Smooth muscle cell (in vitro differentiated cells): ENCODE measurements around the gene ERVV-1. TPM values are rescaled to one million over a fixed set of nuclear protein-coding genes. Genes with fewer than 3 reads are reported as not detected.
"Not testable (repeated sequence)": the region's sequence is repeated elsewhere in the genome, so short reads cannot be mapped to it uniquely, and the experiment has no call there.

Experiments used
- DNase-seq: peaks from one replicate; lab custom pipeline; 2025; ENCODE audit not compliant: unreplicated experiment; lab: John Stamatoyannopoulos, UW
- H2AFZ ChIP-seq: fragments of 200-600 bp; sonication (generic); 2 replicates; pipeline ENCODE4 v1.6.0; 2016; ENCODE audit warnings: antibody characterized with exemption, low read depth, mild to moderate bottlenecking
- H3F3A ChIP-seq: fragments of 200-600 bp; sonication (generic); 2 replicates; pipeline ENCODE4 v1.6.0; 2017; ENCODE audit warnings: antibody characterized with exemption, low read depth
- H3K27ac ChIP-seq: fragments of 200-600 bp; sonication (generic); 2 replicates; pipeline ENCODE4 v1.5.1; 2016; ENCODE audit warnings: low read depth, mild to moderate bottlenecking
- H3K27me3 ChIP-seq: fragments of 200-600 bp; sonication (generic); 2 replicates; pipeline ENCODE4 v1.6.1; 2016; ENCODE audit warnings: low read depth, mild to moderate bottlenecking
- H3K36me3 ChIP-seq: fragments of 200-600 bp; sonication (generic); 2 replicates; pipeline ENCODE4 v1.5.1; 2016; ENCODE audit warnings: low read depth
- H3K4me1 ChIP-seq: fragments of 200-600 bp; sonication (generic); 2 replicates; pipeline ENCODE4 v1.5.1; 2016; ENCODE audit warnings: low read depth
- H3K4me2 ChIP-seq: fragments of 200-600 bp; sonication (generic); 2 replicates; pipeline ENCODE4 v1.6.0; 2016; ENCODE audit warnings: mild to moderate bottlenecking
- H3K4me3 ChIP-seq: fragments of 200-600 bp; sonication (generic); 2 replicates; pipeline ENCODE4 v1.5.1; 2016; ENCODE audit warnings: mild to moderate bottlenecking
- H3K79me2 ChIP-seq: fragments of 200-600 bp; sonication (generic); 2 replicates; pipeline ENCODE4 v1.6.0; 2016; ENCODE audit warnings: low read depth, mild to moderate bottlenecking
- H3K9ac ChIP-seq: fragments of 200-600 bp; sonication (generic); 2 replicates; pipeline ENCODE4 v1.6.0; 2016; ENCODE audit warnings: low read depth
- H3K9me3 ChIP-seq: fragments of 200-600 bp; sonication (generic); replicated peaks from 2 replicates; pipeline ENCODE4 v1.5.1; 2016; ENCODE audit warnings: low read depth
- H4K20me1 ChIP-seq: fragments of 200-600 bp; sonication (generic); 2 replicates; pipeline ENCODE4 v1.6.0; 2016; ENCODE audit warnings: low read depth
- WGBS: methylation state at CpG from one replicate; pipeline ENCODE4 v1.1.7; 2016; ENCODE audit warnings: low lambda C conversion rate; 5-methylcytosine and 5-hydroxymethylcytosine counted together
- polyA plus RNA-seq: library from polyadenylated mRNA; unstranded; fragments of >200 nt; fragmentation: Nextera tagmentation; extraction: Ambion mirVana; gene quantifications from 2 replicates; pipeline ENCODE4 v1.2.1, GENCODE V29; 2016
- total RNA-seq: library from RNA; depleted of rRNA; stranded (reverse); fragments of >200 nt; gene quantifications from 2 replicates; pipeline ENCODE4 v1.2.3, GENCODE V29; 2014
- TF ChIP-seq, protein P1 (sequence below): fragments of 200-600 bp; sonication (generic); IDR thresholded peaks from 2 replicates; pipeline ENCODE4 v1.5.1; 2017; ENCODE audit warnings: borderline replicate concordance, mild to moderate bottlenecking, antibody characterized with exemption; ENCODE audit not compliant: insufficient read depth, poor library complexity, severe bottlenecking

Gene ERVV-1
- total and polyA plus RNA-seq, 2 experiments from 2014 or later, result 0.09 to 0.21 TPM

- no peaks in the 10 kb centered on the region for H3K9me3 ChIP-seq
- WGBS, result 97% methylated on average over 2 of the region's 2 CpGs
These were observed 1.4 kb downstream of the ERVV-1 start for GRCh38 chr19:53015159-53015558.

DNA sequence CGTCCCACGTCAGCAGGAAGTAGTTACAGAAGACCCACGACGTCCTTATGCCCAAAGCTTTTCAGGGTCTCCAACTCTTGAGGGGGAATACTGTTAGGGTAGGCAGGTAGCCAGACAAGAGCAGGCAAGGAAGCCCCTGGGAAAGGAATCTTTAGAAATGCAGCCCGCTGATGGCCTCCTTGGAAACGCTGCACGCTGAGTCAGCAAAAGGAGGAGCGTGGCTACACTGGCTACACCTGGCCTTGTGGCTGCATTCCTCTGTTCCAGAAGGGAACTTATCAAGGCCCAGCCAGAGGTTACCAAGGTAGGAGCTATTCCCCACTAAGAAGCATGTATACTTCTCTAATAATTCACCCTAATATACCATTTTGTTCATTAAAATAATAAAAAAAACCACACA lies 2.0 kb downstream of the ERVV-1 start:
- Histone ChIP-seq H3K9me3 (no peaks in the 10 kb centered on the region), H3K4me2 (no peak overlapping the region), H3K27me3 (no peaks in the 10 kb centered on the region), H2AFZ (no peak overlapping the region), H3K4me3 (no peak overlapping the region), H3F3A (peaks cover 8% of the 10 kb centered on the region), H4K20me1 (no peaks in the 10 kb centered on the region), H3K27ac (no peak overlapping the region), H3K79me2 (no peaks in the 10 kb centered on the region), H3K9ac (no peak overlapping the region), H3K36me3 (no peaks in the 10 kb centered on the region), H3K4me1 (no peaks in the 10 kb centered on the region)
- WGBS, result 90% methylated on average over 8 of the region's 8 CpGs
- TF ChIP-seq, protein P1, sequence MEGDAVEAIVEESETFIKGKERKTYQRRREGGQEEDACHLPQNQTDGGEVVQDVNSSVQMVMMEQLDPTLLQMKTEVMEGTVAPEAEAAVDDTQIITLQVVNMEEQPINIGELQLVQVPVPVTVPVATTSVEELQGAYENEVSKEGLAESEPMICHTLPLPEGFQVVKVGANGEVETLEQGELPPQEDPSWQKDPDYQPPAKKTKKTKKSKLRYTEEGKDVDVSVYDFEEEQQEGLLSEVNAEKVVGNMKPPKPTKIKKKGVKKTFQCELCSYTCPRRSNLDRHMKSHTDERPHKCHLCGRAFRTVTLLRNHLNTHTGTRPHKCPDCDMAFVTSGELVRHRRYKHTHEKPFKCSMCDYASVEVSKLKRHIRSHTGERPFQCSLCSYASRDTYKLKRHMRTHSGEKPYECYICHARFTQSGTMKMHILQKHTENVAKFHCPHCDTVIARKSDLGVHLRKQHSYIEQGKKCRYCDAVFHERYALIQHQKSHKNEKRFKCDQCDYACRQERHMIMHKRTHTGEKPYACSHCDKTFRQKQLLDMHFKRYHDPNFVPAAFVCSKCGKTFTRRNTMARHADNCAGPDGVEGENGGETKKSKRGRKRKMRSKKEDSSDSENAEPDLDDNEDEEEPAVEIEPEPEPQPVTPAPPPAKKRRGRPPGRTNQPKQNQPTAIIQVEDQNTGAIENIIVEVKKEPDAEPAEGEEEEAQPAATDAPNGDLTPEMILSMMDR, result no peak
- no peak for DNase-seq

More at GRCh38 chr19:53015159-53015558, 1.4 kb downstream of the ERVV-1 start:
- Histone ChIP-seq H3K36me3 (no peaks in the 10 kb centered on the region), H3F3A (peaks cover 8% of the 10 kb centered on the region), H3K79me2 (no peaks in the 10 kb centered on the region), H3K4me1 (no peaks in the 10 kb centered on the region), H4K20me1 (no peaks in the 10 kb centered on the region), H3K4me3 (no peak overlapping the region), H3K4me2 (no peak overlapping the region), H2AFZ (no peak overlapping the region), H3K27me3 (no peaks in the 10 kb centered on the region), H3K27ac (no peak overlapping the region), H3K9ac (no peak overlapping the region)
- TF ChIP-seq, protein P1, result no peak
- no peak for DNase-seq

DNA sequence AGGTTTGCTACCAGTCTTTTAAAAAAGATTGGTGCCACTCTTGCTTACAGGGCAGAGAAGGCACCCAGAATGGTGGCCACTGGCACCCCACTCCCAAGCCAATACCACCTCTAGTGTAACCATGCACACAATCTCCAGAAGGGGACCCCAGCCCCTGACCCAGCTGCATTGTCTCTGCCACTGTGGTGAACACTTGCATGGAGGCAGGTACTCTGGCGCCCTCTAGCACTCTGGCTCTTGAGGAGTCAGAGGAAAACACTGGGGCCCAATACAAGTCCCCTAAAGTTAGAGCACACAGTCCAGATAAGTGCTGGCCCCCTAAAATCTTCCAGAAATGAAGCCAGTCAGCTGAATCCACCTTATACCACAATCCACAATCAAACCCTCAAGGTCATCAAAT lies 6.0 kb downstream of the ERVV-1 start:
- H3K4me2 ChIP-seq, result no peak overlapping the region
- no peaks in the 10 kb centered on the region for H3K79me2 ChIP-seq
- 15% methylated on average over 1 of the region's 1 CpG for WGBS
- H3K27ac ChIP-seq, result no peak overlapping the region
- H3K4me3 ChIP-seq, result no peak overlapping the region
- TF ChIP-seq, protein P1, result peak; percentile 5
- no peaks in the 10 kb centered on the region for H3K9me3 ChIP-seq
- H3K4me1 ChIP-seq, result no peaks in the 10 kb centered on the region
- H2AFZ ChIP-seq, result no peak overlapping the region
- H3K27me3 ChIP-seq, result no peaks in the 10 kb centered on the region
- H3F3A ChIP-seq, result peaks cover 8% of the 10 kb centered on the region
- H3K36me3 ChIP-seq, result no peaks in the 10 kb centered on the region
- DNase-seq, result no peak
- H4K20me1 ChIP-seq, result no peaks in the 10 kb centered on the region
- H3K9ac ChIP-seq, result no peak overlapping the region

GRCh38 chr19:53028306-53028705 lies 14.6 kb downstream of the ERVV-1 start:
- not testable (repeated sequence) for H4K20me1 ChIP-seq, H3K27ac ChIP-seq, H3K4me3 ChIP-seq, DNase-seq, H3K79me2 ChIP-seq, H3K36me3 ChIP-seq, H3K4me2 ChIP-seq, H3K9me3 ChIP-seq, H3K27me3 ChIP-seq, H3K9ac ChIP-seq, H3F3A ChIP-seq
- peaks cover 11% of the 10 kb centered on the region for H3K4me1 ChIP-seq
- peak overlapping the region; percentile 38 for H2AFZ ChIP-seq
- WGBS, result 25% methylated on average over 7 of the region's 7 CpGs
